Dermis microvascular lymphatic vessel endothelial cell (primary cell): ENCODE measurements around the gene C5orf22. TPM values are rescaled to one million over a fixed set of nuclear protein-coding genes. Genes with fewer than 3 reads are reported as not detected.
A peak's percentile ranks its signal among the peaks of the same experiment; 100 is the strongest.
"Not testable (repeated sequence)": the region's sequence is repeated elsewhere in the genome, so short reads cannot be mapped to it uniquely, and the experiment has no call there.

Source experiments
- DNase-seq, 2 donors: peaks; one replicate each; pipeline versions ENCODE4 v3.0.0 to v3.0.0-alpha.2; 2010; ENCODE audit warnings: low read depth in 2 of 2
- total RNA-seq: library from RNA; depleted of rRNA; stranded (reverse); fragments of >200 nt; gene quantifications from 2 replicates; pipeline ENCODE4 v1.2.1, GENCODE V29; 2014

C5orf22 gene
- 10.9 and 15.9 TPM in 2 replicates for total RNA-seq

DNA sequence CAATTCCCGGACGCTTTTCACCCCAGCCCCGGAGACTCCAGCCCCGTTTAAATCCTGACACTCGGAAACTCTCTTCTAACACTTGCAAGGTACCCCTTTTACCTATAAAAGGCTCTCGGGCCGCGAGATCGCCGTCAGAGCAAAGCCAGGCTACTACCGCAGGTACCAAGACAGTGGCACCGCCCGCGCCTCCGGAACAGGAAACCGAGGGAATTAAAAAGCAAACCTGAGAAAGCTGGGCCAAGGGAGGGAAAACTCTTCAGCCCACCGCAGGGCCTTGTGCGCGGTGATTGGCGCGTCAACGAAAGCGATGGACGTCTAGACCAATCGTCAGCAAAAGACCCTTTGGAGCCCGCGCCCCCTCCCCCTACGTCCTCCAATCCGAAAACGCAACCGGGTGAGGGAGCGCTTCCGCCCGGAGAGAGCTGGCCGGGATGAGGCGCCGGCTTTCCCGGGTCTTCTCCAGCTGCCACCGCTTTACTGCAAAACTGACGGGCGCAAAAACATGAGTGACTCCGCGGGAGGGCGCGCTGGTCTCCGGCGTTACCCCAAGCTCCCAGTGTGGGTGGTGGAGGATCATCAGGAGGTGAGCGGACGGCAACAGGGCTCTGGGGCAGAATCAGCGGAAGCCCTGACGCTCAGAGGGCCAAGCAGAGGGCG is at the start of gene C5orf22, which contains the start of gene DROSHA:
TSS of gene C5orf22 (plus strand) at position 414 of the 660 bp plus-strand sequence. CDS start at position 506, 92 bp downstream.
TSS of gene DROSHA (minus strand) at position 206 of the 660 bp plus-strand sequence. CDS start 3,034 bp downstream, outside the sequence.
- peak; percentile 83 to 97 for DNase-seq

GRCh38 chr5:31485376-31486207 is 46.5 kb upstream of the C5orf22 start:
- peak; percentile 34 to 73 for DNase-seq

- no peak for DNase-seq
These were observed 45.7 kb upstream of the C5orf22 start for GRCh38 chr5:31486441-31486840.

DNA sequence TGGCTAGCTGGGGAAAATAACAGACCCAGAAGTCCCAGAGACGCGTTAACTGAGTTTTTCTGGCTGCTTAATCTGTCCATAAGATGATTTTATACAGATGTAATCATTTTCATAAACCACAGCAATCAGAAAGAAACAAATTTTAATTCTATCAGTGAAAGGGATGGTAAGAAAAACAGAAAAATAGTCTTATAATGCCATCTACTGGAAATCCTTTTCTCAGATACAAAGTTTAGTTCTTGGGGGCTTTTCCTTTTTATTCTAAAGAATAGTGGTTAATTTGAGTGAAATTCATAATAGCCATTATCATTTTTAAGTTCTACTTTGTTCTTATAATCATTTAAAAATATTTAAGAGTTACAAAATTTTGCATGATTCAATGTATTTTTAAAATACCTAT is 44.6 kb upstream of the C5orf22 start:
- no peak for DNase-seq

GRCh38 chr5:31492869-31493268 is 39.2 kb upstream of the C5orf22 start:
- peak; percentile 76 to 93 for DNase-seq

DNA sequence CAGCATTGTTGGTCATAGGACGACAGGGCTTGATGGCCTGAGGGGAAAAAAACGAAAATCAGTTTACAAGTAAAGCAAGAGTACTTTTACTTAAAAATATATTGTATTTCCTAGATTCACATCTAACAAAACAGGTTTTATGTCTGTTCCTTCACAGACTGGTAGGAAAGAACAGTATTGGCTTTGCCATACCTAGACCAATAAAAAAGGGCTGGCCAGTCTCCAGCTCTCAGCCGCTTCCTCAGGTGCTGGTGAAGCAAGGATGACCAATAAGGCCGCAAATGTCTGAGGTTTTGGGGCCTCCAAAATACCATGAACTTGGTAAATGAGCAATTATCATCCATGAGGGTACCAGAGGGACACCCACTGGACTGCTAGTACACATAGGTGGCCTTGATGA is 36.8 kb upstream of the C5orf22 start:
- no peak for DNase-seq

DNA sequence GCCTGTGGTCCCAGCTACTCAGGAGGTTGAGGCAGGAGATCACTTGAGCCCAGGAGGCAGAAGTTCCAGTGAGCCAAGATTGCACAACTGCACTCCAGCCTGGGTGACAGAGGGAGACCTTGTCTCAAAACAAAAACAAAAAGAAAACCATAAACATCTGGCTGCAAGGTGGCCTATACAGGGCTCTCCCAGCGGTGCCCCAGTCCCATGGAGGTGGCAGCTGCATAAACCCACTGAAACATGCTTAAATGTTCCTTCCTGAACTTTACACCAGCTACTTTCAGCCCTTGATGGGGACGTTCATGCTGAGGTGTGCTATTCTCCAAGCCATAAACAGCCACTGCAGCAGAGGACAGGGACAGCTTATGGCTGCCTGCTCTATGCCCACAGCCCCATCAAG is 35.8 kb upstream of the C5orf22 start:
- DNase-seq, result no peak

DNA sequence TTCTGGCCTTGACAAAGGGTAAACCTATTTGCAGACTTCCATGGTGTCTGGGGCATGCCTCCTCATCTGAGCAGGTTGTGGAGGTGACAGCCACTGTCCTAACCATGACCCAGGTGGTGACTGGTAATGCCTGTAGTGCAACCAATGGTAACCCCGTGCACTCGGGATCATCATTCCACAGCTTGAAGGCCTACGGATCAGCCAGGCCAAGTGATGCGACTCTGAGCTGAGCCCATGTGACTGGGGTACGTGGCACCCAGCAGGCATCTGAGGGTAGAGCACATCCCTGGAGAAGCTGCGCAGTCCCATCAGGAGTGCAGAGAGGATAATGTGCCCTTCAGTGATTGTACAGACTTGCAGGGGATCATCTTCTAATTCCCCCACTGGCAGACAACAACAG is 35.2 kb upstream of the C5orf22 start:
- no peak for DNase-seq

GRCh38 chr5:31500256-31500655 is 31.8 kb upstream of the C5orf22 start:
- no peak for DNase-seq

GRCh38 chr5:31502506-31502905 is 29.6 kb upstream of the C5orf22 start:
- DNase-seq, result no peak

- no peak for DNase-seq
These were observed 27.6 kb upstream of the C5orf22 start for GRCh38 chr5:31504529-31504928.

DNA sequence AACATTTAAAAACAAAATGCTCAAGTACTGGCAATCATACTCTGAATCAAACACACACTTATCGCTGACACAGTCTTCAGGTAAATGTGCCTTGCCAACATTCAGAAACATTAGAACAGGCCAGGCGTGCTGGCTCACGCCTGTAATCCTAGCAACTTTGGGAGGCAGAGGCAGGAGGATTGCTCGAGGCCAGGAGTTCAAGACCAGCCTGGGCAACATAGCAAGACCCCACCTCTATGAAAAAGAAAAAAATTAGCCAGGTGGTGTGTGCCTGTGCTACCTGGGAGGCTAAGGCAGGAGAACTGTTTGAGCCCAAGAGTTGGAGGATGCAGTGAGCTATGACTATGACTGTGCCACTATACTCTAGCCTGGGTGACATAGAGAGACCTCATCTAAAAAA is 20.8 kb upstream of the C5orf22 start:
- no peak for DNase-seq

GRCh38 chr5:31516802-31517201 is 15.3 kb upstream of the C5orf22 start:
- no peak for DNase-seq

- DNase-seq, result no peak
These were observed 9.1 kb upstream of the C5orf22 start for GRCh38 chr5:31523041-31523440.

DNA sequence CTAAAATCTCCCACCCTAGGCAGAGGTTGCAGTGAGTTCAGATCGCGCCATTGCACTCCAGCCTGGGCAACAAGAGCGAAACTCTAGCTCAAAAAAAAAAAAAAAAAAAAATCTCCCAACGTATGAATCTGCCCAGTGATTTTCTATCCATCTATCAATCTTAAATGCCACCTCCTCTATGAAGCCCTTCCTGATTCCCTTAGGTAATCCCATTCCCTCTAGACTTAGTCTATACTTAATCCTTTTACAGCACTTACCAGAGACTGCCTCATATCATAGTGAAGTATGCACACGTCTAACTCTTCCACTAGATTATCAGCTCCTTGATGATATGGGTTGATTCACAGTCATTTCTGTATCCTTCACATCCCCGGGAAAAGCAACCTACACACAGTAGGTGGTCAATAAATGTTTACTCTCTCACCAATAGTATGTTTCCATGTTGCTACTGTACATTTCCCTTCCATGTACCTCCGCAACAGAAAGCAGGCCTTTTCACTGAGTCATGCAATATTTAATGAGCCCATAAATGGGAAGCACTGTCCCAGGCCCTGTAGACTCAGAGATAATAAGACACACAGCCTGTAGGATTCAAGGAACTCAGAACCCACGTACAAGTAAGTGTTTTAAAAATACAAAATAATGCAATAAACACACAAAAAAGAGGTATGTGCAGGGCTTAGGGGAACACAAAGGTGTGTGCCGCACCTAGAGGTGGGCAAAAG is 1.4 kb upstream of the C5orf22 start:
- no peak for DNase-seq

- DNase-seq, result peak; percentile 14 to 29
These were observed 586 bp upstream of the C5orf22 start for GRCh38 chr5:31531543-31531887.

DNA sequence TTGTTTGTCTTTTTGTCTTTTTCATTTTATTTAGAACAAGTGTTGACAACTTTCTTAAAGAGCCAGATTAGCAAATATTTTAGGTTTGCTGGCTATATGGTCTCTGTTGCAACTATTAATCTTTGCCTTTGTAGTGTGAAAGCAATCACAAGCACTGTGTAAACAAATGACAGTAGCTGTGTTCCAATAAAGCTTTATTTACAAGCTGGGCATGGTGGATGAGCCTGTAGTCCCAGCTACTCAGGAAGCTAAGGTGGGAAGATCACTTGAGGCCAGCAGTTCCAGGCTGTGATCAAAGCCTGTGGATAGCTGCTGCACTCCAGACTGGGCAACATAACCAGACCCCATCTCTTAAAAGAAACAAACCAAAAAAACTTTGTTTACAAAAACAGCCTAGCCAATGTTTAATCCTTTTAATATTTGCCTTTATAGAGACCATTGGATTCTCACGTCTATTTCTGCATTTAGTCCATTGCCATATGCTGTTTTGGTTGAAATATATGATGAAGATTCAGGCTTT is 2.5 kb downstream of the C5orf22 start:
- no peak for DNase-seq

- no peak for DNase-seq
These were observed 4.8 kb downstream of the C5orf22 start for GRCh38 chr5:31536873-31537272.

DNA sequence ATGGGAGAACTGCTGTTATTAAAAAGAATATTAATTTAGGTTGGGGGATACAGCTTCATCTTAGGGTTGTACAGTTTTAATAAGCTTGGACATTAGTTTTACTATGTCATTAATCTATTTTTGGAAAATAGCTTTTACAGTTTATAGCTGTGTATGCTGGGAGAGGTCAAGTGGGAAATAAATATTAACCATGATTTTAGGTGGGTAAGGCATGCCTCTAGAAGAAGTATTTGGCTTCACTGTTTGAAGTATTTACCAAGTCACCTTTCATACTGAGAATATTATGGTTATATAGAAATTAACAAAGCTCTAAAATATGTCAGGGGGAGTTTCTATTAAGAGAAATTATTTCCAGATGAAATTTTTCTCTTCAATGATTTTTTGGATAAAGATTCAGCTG is 5.2 kb downstream of the C5orf22 start:
- no peak for DNase-seq

DNA sequence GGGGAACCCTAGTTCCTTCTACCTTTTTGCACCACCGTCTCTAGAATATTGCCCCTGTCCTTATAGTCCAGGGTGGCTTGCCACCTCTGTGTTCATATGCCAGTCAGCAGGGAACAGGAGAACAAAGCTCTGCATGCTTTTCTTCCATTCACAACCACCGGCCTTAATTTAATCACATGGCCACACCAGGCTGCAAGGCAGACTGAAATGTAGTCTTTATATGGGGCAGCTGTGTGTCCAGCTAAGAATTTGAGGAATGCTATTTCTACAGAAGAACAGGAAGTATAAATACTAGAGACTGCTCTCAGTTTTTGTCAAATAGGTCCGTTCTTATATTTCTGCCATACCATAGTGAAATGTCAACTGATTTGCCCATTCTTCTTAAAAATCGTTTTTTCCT is 5.8 kb downstream of the C5orf22 start:
- peak in 1 of 2 donors; percentile 5 for DNase-seq

GRCh38 chr5:31549114-31549513 is 17.0 kb downstream of the C5orf22 start:
- DNase-seq, result not testable (repeated sequence)

- DNase-seq, result no peak
These were observed 19.8 kb downstream of the C5orf22 start for GRCh38 chr5:31551878-31552277.
